ENCODE results near the gene REV1. TPM values are rescaled to one million over a fixed set of nuclear protein-coding genes. Genes with fewer than 3 reads are reported as not detected.
"Not testable (repeated sequence)": the region's sequence is repeated elsewhere in the genome, so short reads cannot be mapped to it uniquely, and the experiment has no call there.

The REV1 gene
- total RNA-seq, 2 donors from 2014 or later, result 43.9 to 44.6 TPM

DNA sequence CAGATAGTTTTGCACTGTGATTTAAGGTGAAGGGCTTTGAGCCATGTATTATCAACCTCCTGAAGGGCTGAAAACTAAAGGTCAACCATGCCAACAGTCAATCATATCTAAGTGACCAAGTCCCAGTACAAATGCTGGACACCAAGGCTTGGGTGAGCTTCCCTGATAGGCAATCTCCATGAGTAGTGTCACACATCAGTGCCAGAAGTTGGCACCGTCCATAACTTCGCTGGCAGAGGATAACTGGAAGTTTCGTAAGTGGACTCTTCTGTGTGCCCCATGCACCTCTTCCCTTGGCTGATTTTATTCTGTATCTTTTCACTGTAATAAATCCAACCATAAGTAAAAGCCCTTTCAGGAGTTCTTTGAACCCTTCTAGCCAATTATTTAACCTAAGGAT is 13.2 kb downstream of the REV1 start:
- DNase-seq, result no peak
- H3K4me3 ChIP-seq (ENCODE audit: low read length), result no peak overlapping the region
- Mint-ChIP-seq H3K4me3 (no peak overlapping the region), H3K27me3 (ENCODE audit: insufficient read depth) (no peaks in the 10 kb centered on the region), H3K4me1 (peaks cover 35% of the 10 kb centered on the region), H3K27ac (peak overlapping the region; percentile 76), H3K9me3 (no peaks in the 10 kb centered on the region), H3K36me3 (ENCODE audit: low read depth) (peaks cover 3% of the 10 kb centered on the region)
- no peak overlapping the region for H3K9ac ChIP-seq (ENCODE audit: extremely low read depth, low read length, poor library complexity, severe bottlenecking)
- H3K4me1 ChIP-seq (ENCODE audit: control insufficient read depth, insufficient read depth, low read length), result no peaks in the 10 kb centered on the region
- H3K27me3 ChIP-seq (ENCODE audit: control insufficient read depth, insufficient read depth, low read length, poor library complexity, severe bottlenecking), result no peaks in the 10 kb centered on the region
- peaks cover 1% of the 10 kb centered on the region for H3K36me3 ChIP-seq (ENCODE audit: control insufficient read depth, insufficient read depth, low read length)
- 97 to 100% methylated on average over 3 of the region's 3 CpGs for WGBS, 2 experiments (ENCODE audit: insufficient coverage in 1 of 2, insufficient read length in 1 of 2)
- no peak overlapping the region for H3K27ac ChIP-seq (ENCODE audit: low read depth, low read length)
- TF ChIP-seq, protein P1, sequence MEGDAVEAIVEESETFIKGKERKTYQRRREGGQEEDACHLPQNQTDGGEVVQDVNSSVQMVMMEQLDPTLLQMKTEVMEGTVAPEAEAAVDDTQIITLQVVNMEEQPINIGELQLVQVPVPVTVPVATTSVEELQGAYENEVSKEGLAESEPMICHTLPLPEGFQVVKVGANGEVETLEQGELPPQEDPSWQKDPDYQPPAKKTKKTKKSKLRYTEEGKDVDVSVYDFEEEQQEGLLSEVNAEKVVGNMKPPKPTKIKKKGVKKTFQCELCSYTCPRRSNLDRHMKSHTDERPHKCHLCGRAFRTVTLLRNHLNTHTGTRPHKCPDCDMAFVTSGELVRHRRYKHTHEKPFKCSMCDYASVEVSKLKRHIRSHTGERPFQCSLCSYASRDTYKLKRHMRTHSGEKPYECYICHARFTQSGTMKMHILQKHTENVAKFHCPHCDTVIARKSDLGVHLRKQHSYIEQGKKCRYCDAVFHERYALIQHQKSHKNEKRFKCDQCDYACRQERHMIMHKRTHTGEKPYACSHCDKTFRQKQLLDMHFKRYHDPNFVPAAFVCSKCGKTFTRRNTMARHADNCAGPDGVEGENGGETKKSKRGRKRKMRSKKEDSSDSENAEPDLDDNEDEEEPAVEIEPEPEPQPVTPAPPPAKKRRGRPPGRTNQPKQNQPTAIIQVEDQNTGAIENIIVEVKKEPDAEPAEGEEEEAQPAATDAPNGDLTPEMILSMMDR (conservative IDR thresholded peaks at IDR 0.05), result no peak
- no peaks in the 10 kb centered on the region for H3K9me3 ChIP-seq (ENCODE audit: control insufficient read depth, low read length)

DNA sequence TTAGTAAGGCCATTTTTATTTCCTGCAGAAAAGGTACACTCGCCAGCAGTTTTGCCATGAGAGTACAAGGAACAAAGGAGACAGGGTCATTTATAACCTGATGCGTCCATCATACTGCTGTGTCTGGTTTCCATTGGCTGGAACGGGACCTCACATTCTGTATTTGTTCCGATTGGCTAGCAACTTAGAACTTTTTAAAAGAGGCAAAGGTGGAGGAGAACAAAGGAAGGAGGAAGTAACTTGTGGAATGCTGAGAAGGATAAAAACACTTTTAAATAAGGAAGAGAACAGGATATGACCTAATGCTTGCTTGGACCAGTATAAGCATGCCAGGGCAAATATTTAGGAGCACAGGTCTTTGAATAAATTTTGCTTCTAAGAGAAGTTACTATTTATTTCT is 14.7 kb downstream of the REV1 start:
- WGBS, 2 experiments (ENCODE audit: insufficient coverage in 1 of 2, insufficient read length in 1 of 2), result 90 to 94% methylated on average over 4 of the region's 4 CpGs
- H3K9me3 Mint-ChIP-seq; H3K4me1 ChIP-seq (ENCODE audit: control insufficient read depth, insufficient read depth, low read length); H3K27ac ChIP-seq (ENCODE audit: low read depth, low read length); H3K4me3 Mint-ChIP-seq; H3K36me3 ChIP-seq (ENCODE audit: control insufficient read depth, insufficient read depth, low read length); H3K27me3 ChIP-seq (ENCODE audit: control insufficient read depth, insufficient read depth, low read length, poor library complexity, severe bottlenecking); H3K9ac ChIP-seq (ENCODE audit: extremely low read depth, low read length, poor library complexity, severe bottlenecking); H3K36me3 Mint-ChIP-seq (ENCODE audit: low read depth); DNase-seq; H3K27me3 Mint-ChIP-seq (ENCODE audit: insufficient read depth); H3K4me3 ChIP-seq (ENCODE audit: low read length); H3K9me3 ChIP-seq (ENCODE audit: control insufficient read depth, low read length): not testable (repeated sequence)
- Mint-ChIP-seq H3K4me1 (peaks cover 34% of the 10 kb centered on the region), H3K27ac (peak overlapping the region; percentile 35)

DNA sequence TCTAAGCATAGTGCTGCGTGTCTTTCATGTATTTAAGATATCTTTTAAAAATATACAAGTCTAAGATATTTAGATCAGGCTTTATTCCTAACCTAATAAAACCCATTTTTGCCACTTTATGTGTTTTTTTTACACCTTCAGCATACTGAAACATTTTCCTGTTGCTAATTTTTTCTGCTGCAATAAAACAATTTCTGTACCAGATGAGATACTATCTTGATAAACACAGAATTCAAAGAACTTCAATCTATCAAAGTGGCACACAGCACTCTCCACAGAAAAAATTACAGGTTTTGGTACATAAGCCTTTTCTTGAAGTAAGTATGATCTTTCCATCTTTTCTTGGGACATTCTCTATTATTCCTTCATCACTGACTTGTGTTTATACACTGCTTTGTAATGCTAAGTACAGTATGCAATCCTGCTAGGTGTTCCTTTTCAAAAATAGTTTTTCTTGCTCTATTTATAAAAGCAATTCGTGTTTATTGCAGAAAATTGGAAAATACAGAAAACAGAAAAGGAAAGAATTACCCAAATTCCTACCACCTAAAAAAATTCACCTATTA is 16.2 kb downstream of the REV1 start:
- H3K9ac ChIP-seq (ENCODE audit: extremely low read depth, low read length, poor library complexity, severe bottlenecking), result no peak overlapping the region
- H3K4me1 ChIP-seq (ENCODE audit: control insufficient read depth, insufficient read depth, low read length), result no peaks in the 10 kb centered on the region
- no peak overlapping the region for H3K4me3 ChIP-seq (ENCODE audit: low read length)
- WGBS, 2 experiments (ENCODE audit: insufficient coverage in 1 of 2, insufficient read length in 1 of 2), result 83% methylated on average over 1 to 2 of the region's 2 CpGs
- H3K36me3 ChIP-seq (ENCODE audit: control insufficient read depth, insufficient read depth, low read length), result no peaks in the 10 kb centered on the region
- H3K27me3 ChIP-seq (ENCODE audit: control insufficient read depth, insufficient read depth, low read length, poor library complexity, severe bottlenecking), result no peaks in the 10 kb centered on the region
- Mint-ChIP-seq H3K27ac (no peak overlapping the region), H3K4me3 (no peak overlapping the region), H3K4me1 (peaks cover 38% of the 10 kb centered on the region), H3K36me3 (ENCODE audit: low read depth) (peaks cover 2% of the 10 kb centered on the region), H3K9me3 (no peaks in the 10 kb centered on the region), H3K27me3 (ENCODE audit: insufficient read depth) (no peaks in the 10 kb centered on the region)
- peaks cover 11% of the 10 kb centered on the region for H3K9me3 ChIP-seq (ENCODE audit: control insufficient read depth, low read length)
- TF ChIP-seq, protein P1 (conservative IDR thresholded peaks at IDR 0.05), result no peak
- no peak for DNase-seq
- no peak overlapping the region for H3K27ac ChIP-seq (ENCODE audit: low read depth, low read length)

DNA sequence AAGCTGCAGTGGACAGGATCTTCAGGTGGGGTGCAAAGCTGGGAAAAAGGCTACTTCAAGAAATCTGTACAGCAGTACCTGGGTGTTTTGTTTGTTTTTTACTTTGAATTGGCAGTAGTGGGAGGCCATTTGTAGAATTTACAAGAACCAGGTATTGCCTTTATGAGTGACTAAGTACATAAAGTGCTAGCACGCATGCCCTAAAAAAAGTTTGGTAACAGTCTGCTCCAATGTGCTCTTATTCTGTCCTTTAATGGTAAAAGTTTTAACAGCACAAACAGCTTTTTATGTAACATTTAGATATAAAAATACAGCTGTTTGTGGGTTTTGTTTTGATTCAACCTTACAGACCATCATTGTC is 17.2 kb downstream of the REV1 start:
- peak overlapping the region; percentile 1 for H3K27ac Mint-ChIP-seq

More for the DNA sequence above, 17.2 kb downstream of the REV1 start:
- DNase-seq, result no peak
- no peak overlapping the region for H3K27ac ChIP-seq (ENCODE audit: low read depth, low read length)
- TF ChIP-seq, protein P1 (conservative IDR thresholded peaks at IDR 0.05), result no peak
- WGBS, 2 experiments (ENCODE audit: insufficient coverage in 1 of 2, insufficient read length in 1 of 2), result 92 to 100% methylated on average over 1 of the region's 1 CpG
- peaks cover 11% of the 10 kb centered on the region for H3K9me3 ChIP-seq (ENCODE audit: control insufficient read depth, low read length)
- no peaks in the 10 kb centered on the region for H3K36me3 ChIP-seq (ENCODE audit: control insufficient read depth, insufficient read depth, low read length)
- H3K9ac ChIP-seq (ENCODE audit: extremely low read depth, low read length, poor library complexity, severe bottlenecking), result no peak overlapping the region
- Mint-ChIP-seq H3K9me3 (no peaks in the 10 kb centered on the region), H3K36me3 (ENCODE audit: low read depth) (peaks cover 4% of the 10 kb centered on the region), H3K4me1 (peaks cover 42% of the 10 kb centered on the region), H3K27me3 (ENCODE audit: insufficient read depth) (no peaks in the 10 kb centered on the region), H3K4me3 (no peak overlapping the region)
- H3K27me3 ChIP-seq (ENCODE audit: control insufficient read depth, insufficient read depth, low read length, poor library complexity, severe bottlenecking), result no peaks in the 10 kb centered on the region
- no peak overlapping the region for H3K4me3 ChIP-seq (ENCODE audit: low read length)
- H3K4me1 ChIP-seq (ENCODE audit: control insufficient read depth, insufficient read depth, low read length), result no peaks in the 10 kb centered on the region

All from endodermal cell (in vitro differentiated cells).